Measurements from ENCODE around the gene ACKR1.

ACKR1 gene

GRCh38 chr1:159209061-159209460 lies 4.4 kb downstream of the ACKR1 start:
- no peaks in the 10 kb centered on the region for H3F3A ChIP-seq (ENCODE audit: low read depth)
- no peaks in the 10 kb centered on the region for H3K9me2 ChIP-seq (replicated peaks; ENCODE audit: low read depth, low read length)
- TF ChIP-seq CTCF (conservative IDR thresholded peaks at IDR 0.05; ENCODE audit: low read length) = no peak
- TF ChIP-seq EZH2phosphoT487 (IDR thresholded peaks at IDR 0.05; ENCODE audit: borderline replicate concordance) = no peak
- peaks cover 4% of the 10 kb centered on the region for H3K4me1 ChIP-seq (ENCODE audit: insufficient read depth, low read length, poor library complexity, severe bottlenecking)
- H3K9ac ChIP-seq (ENCODE audit: low read depth, low read length, poor library complexity, severe bottlenecking) = no peak overlapping the region
- no peaks in the 10 kb centered on the region for H3K9me3 ChIP-seq (ENCODE audit: insufficient read depth, low read depth, low read length)
- no peaks in the 10 kb centered on the region for H4K20me1 ChIP-seq (ENCODE audit: insufficient read depth, low read length, poor library complexity, severe bottlenecking)
- no peaks in the 10 kb centered on the region for H3K36me3 ChIP-seq (ENCODE audit: insufficient read depth, low read length)
- H2AFZ ChIP-seq (ENCODE audit: low read length) = no peak overlapping the region
- H3K4me3 ChIP-seq (ENCODE audit: low read length, poor library complexity, severe bottlenecking) = no peak overlapping the region
- H3K4me2 ChIP-seq (ENCODE audit: low read depth, low read length, poor library complexity, severe bottlenecking) = no peak overlapping the region
- H3K79me2 ChIP-seq (ENCODE audit: insufficient read depth, low read length) = no peaks in the 10 kb centered on the region
- H3K27me3 ChIP-seq (ENCODE audit: insufficient read depth, low read length, poor library complexity, severe bottlenecking) = peaks cover 4% of the 10 kb centered on the region

- H3K9me3 ChIP-seq (ENCODE audit: insufficient read depth, low read depth, low read length) = no peaks in the 10 kb centered on the region
- H3K36me3 ChIP-seq (ENCODE audit: insufficient read depth, low read length) = no peaks in the 10 kb centered on the region
- no peaks in the 10 kb centered on the region for H3K9me2 ChIP-seq (replicated peaks; ENCODE audit: low read depth, low read length)
- no peak overlapping the region for H3K9ac ChIP-seq (ENCODE audit: low read depth, low read length, poor library complexity, severe bottlenecking)
- H3K79me2 ChIP-seq (ENCODE audit: insufficient read depth, low read length) = no peaks in the 10 kb centered on the region
- H3K4me2 ChIP-seq (ENCODE audit: low read depth, low read length, poor library complexity, severe bottlenecking) = peak overlapping the region; percentile 39
- no peaks in the 10 kb centered on the region for H3F3A ChIP-seq (ENCODE audit: low read depth)
- peak overlapping the region; percentile 0; the same call in 1 of the 2 replicates for H2AFZ ChIP-seq (ENCODE audit: low read length)
- H3K27me3 ChIP-seq (ENCODE audit: insufficient read depth, low read length, poor library complexity, severe bottlenecking) = no peaks in the 10 kb centered on the region
- H3K4me1 ChIP-seq (ENCODE audit: insufficient read depth, low read length, poor library complexity, severe bottlenecking) = peaks cover 4% of the 10 kb centered on the region
- no peaks in the 10 kb centered on the region for H4K20me1 ChIP-seq (ENCODE audit: insufficient read depth, low read length, poor library complexity, severe bottlenecking)
- TF ChIP-seq EZH2phosphoT487 (IDR thresholded peaks at IDR 0.05; ENCODE audit: borderline replicate concordance) (no peak), CTCF (conservative IDR thresholded peaks at IDR 0.05; ENCODE audit: low read length) (peak; percentile 99)
- H3K4me3 ChIP-seq (ENCODE audit: low read length, poor library complexity, severe bottlenecking) = no peak overlapping the region
Measured at GRCh38 chr1:159211331-159212136, 6.9 kb downstream of the ACKR1 start.

GRCh38 chr1:159212596-159212995 lies 7.9 kb downstream of the ACKR1 start:
- H3K9me2 ChIP-seq (replicated peaks; ENCODE audit: low read depth, low read length) = no peaks in the 10 kb centered on the region
- H3K4me1 ChIP-seq (ENCODE audit: insufficient read depth, low read length, poor library complexity, severe bottlenecking) = peaks cover 4% of the 10 kb centered on the region

More at GRCh38 chr1:159212596-159212995, 7.9 kb downstream of the ACKR1 start:
- no peak overlapping the region for H3K4me2 ChIP-seq (ENCODE audit: low read depth, low read length, poor library complexity, severe bottlenecking)
- no peak overlapping the region for H3K9ac ChIP-seq (ENCODE audit: low read depth, low read length, poor library complexity, severe bottlenecking)
- H2AFZ ChIP-seq (ENCODE audit: low read length) = no peak overlapping the region
- no peaks in the 10 kb centered on the region for H3K9me3 ChIP-seq (ENCODE audit: insufficient read depth, low read depth, low read length)
- no peaks in the 10 kb centered on the region for H3K79me2 ChIP-seq (ENCODE audit: insufficient read depth, low read length)
- no peaks in the 10 kb centered on the region for H3K36me3 ChIP-seq (ENCODE audit: insufficient read depth, low read length)
- H3K27me3 ChIP-seq (ENCODE audit: insufficient read depth, low read length, poor library complexity, severe bottlenecking) = no peaks in the 10 kb centered on the region
- H3F3A ChIP-seq (ENCODE audit: low read depth) = no peaks in the 10 kb centered on the region
- no peaks in the 10 kb centered on the region for H4K20me1 ChIP-seq (ENCODE audit: insufficient read depth, low read length, poor library complexity, severe bottlenecking)
- no peak overlapping the region for H3K4me3 ChIP-seq (ENCODE audit: low read length, poor library complexity, severe bottlenecking)
- TF ChIP-seq EZH2phosphoT487 (IDR thresholded peaks at IDR 0.05; ENCODE audit: borderline replicate concordance) (no peak), CTCF (conservative IDR thresholded peaks at IDR 0.05; ENCODE audit: low read length) (no peak)

All from Loucy (cell line).